ENCODE results near the gene DGKZ.

The DGKZ gene

GRCh38 chr11:46389450-46390330, 42.4 kb downstream of the DGKZ start:
- Histone ChIP-seq H3K4me1 (peaks cover 7 to 43% (median 35%) of the 10 kb centered on the region in 4 donors), H3K9me3 (no peaks in the 10 kb centered on the region), H3K36me3 (no peaks in the 10 kb centered on the region), H3K27ac (no peak overlapping the region), H3K4me3 (peak overlapping the region; percentile 21 to 46), H3K27me3 (peaks cover 3 to 78% of the 10 kb centered on the region in 2 donors)
- intact Hi-C loops (cut with DNase I; ENCODE audit: low total_unique reads): loop anchor here (10.0 kb wide), 2 partner anchors 145 to 225 kb away; partner anchors contain the start of genes ATG13 and HARBI1
- TF ChIP-seq CTCF (IDR thresholded peaks at IDR 0.05): peak; percentile 57 to 73
- peak in 1 of 2 donors; percentile 39 for DNase-seq

GRCh38 chr11:46390331-46391171, 43.3 kb downstream of the DGKZ start:
- peaks cover 3 to 69% of the 10 kb centered on the region in 2 donors for H3K27me3 ChIP-seq
- peaks cover 0 to under 1% (median 0%) of the 10 kb centered on the region in 3 donors for H3K36me3 ChIP-seq
- intact Hi-C loops (cut with DNase I; ENCODE audit: low total_unique reads): loop anchor here (10.0 kb wide), 2 partner anchors 144 to 224 kb away; partner anchors contain the start of genes ATG13 and HARBI1
- peaks cover 7 to 43% (median 35%) of the 10 kb centered on the region in 4 donors for H3K4me1 ChIP-seq
- H3K9me3 ChIP-seq: no peaks in the 10 kb centered on the region
- TF ChIP-seq CTCF (IDR thresholded peaks at IDR 0.05): no peak
- no peak overlapping the region for H3K27ac ChIP-seq
- no peak for DNase-seq
- no peak overlapping the region for H3K4me3 ChIP-seq

GRCh38 chr11:46391186-46391577, 43.9 kb downstream of the DGKZ start:
- intact Hi-C loops (cut with DNase I; ENCODE audit: low total_unique reads): loop anchor here (10.0 kb wide), 2 partner anchors 144 to 224 kb away; partner anchors contain the start of genes ATG13 and HARBI1
- no peak for DNase-seq
- Histone ChIP-seq H3K9me3 (no peaks in the 10 kb centered on the region), H3K27ac (no peak overlapping the region), H3K4me3 (peak overlapping the region in 1 of 2 donors; percentile 7), H3K4me1 (peaks cover 7 to 43% (median 35%) of the 10 kb centered on the region in 4 donors), H3K27me3 (peaks cover 3 to 63% of the 10 kb centered on the region in 2 donors), H3K36me3 (peaks cover 0 to 7% (median 0%) of the 10 kb centered on the region in 3 donors)
- TF ChIP-seq CTCF (IDR thresholded peaks at IDR 0.05): no peak

- Histone ChIP-seq H3K27me3 (peaks cover 3 to 57% of the 10 kb centered on the region in 2 donors), H3K9me3 (no peaks in the 10 kb centered on the region), H3K4me3 (peak within 1 kb of the TSS; percentile 9 to 30), H3K36me3 (peaks cover 0 to 13% (median 5%) of the 10 kb centered on the region in 3 donors), H3K4me1 (peaks cover 7 to 43% (median 35%) of the 10 kb centered on the region in 4 donors), H3K27ac (no peak within 1 kb of the TSS)
- DNase-seq: peak in 1 of 2 donors; percentile 62
- intact Hi-C loops (cut with DNase I; ENCODE audit: low total_unique reads): loop anchor here (10.0 kb wide), 2 partner anchors 143 to 223 kb away; partner anchors contain the start of genes ATG13 and HARBI1
- no peak for TF ChIP-seq CTCF (IDR thresholded peaks at IDR 0.05)
Measured at GRCh38 chr11:46391578-46392420, 44.5 kb downstream of the DGKZ start, which contains the start of gene CHRM4. Gene CHRM4, minus strand, starts transcription at chr11:46391776. Its CDS starts 5,219 bp downstream, at chr11:46386557.
